ENCODE data around the gene UMOD. TPM values are rescaled to one million over a fixed set of nuclear protein-coding genes. Genes with fewer than 3 reads are reported as not detected.

Gene UMOD
- polyA plus RNA-seq, 3 donors = 0.76 TPM; not detected in 2

DNA sequence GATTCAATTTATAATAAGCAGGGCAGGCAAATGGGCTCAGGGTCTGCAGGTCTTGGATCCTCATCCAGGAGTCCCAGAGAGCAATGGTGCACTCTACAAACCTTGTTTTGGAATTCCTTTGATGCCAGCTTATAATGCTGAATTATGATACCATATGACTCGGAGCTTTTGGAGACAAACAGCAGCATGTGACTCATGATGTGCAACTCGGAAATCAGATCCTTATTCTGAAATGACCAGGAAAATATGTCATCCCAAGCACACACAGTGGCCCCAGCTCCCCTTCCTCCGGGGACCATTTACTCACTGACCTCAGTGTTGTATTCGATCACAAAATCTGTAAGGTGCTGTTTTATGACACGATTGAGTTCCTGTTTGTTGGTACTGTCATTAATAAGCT lies 20.2 kb upstream of the UMOD start:
- 77 to 94% (median 84%) methylated on average over 5 of the region's 5 CpGs for WGBS, 3 donors

DNA sequence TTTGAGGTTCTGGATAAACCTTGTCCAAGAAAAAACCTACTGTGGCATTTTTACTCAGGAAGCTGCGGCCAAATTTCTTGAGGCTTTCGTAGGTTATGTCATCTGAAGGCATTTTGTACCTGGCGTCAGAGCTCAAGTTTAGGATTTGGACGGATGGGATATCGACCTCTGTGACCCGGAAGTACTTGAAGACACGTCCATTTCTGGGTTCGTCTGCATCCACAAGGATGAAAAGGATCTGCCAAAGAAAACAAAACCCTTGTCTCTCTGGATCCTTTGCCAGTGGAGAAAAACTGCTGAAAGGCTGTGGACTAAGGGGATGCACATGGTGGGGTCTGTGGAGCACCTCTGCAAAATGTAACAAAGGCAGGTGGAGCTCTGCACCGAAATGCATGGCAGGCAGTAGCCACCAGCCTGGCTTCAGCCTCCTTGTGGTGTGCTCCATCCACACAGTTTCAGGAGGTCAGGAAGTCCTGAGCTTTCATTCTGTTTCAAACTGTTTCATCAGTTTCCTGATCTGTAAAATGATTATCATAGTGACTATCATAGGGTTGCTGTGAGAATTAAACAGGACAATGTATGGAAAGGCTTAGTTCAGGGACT lies 17.0 kb upstream of the UMOD start:
- H3K27ac ChIP-seq (ENCODE audit: low read depth, low read length) = no peak overlapping the region
- 72 to 85% (median 72%) methylated on average over 9 of the region's 9 CpGs for WGBS, 3 donors

More for the DNA sequence above, 20.2 kb upstream of the UMOD start:
- no peak overlapping the region for H3K27ac ChIP-seq (ENCODE audit: low read depth, low read length)

DNA sequence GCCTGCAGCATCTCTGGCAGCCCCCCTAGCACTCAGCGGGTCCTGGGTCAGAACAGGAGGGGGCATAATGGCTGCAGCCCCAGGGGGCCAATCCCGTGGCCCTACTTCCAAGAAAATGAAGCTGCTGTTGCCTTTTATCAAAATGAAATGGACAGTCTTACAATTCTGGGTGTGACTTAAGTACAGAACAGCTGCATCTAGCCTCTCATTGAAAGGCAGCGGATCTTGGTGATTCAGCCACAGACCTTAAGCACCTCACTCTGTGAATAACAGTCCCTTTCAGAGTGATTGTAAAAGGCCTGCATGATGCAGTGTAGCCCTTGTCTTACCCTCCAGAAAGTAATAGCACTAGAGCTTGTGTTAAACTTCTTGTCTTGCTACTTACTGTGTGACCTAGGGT lies 11.5 kb upstream of the UMOD start:
- WGBS, 3 donors = 65 to 78% (median 70%) methylated on average over 3 of the region's 3 CpGs
- no peak overlapping the region for H3K27ac ChIP-seq (ENCODE audit: low read depth, low read length)

DNA sequence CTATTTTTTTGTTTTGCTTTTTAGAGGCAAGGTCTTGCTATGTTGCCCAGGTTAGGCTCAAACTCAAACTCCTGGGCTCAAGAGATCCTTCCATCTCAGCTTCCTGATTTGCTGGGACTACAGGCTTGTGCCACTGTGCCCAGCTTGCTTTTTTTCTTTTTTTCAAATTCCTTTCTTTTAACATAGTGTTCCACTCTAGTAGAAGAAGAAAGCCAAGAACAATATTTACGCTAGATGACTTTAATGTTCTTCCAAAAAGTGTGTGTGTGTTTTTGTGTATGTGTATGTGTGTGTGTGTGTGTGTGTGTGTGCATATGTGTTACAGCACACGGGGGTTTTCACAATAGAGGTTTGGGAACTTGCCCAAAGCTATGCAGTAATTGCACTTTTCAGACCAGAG lies 10.7 kb upstream of the UMOD start:
- WGBS, 3 donors = 36 to 67% (median 46%) methylated on average over 2 of the region's 2 CpGs
- no peak overlapping the region for H3K27ac ChIP-seq (ENCODE audit: low read depth, low read length)

DNA sequence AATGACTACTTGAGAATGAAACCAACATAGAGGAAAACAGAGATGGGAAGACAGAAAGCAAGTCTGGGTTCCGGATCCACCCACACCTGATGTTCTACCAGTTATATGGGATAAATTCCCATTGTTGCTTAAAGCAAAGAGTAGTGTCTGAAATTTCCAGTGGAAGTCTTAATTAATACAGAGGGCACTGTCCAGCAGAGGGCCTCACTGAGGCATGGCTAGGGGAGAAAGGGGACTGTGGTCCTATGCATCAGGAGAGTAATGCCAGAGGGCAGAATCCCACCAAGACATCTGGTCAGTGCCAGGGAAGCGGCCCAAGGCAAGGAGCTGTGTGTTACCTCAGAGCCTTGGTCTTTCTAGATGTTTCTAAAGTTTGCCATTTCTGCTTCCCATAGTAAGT lies 7.5 kb upstream of the UMOD start:
- WGBS, 3 donors = 53 to 78% (median 65%) methylated on average over 2 of the region's 2 CpGs
- H3K27ac ChIP-seq (ENCODE audit: low read depth, low read length) = no peak overlapping the region

DNA sequence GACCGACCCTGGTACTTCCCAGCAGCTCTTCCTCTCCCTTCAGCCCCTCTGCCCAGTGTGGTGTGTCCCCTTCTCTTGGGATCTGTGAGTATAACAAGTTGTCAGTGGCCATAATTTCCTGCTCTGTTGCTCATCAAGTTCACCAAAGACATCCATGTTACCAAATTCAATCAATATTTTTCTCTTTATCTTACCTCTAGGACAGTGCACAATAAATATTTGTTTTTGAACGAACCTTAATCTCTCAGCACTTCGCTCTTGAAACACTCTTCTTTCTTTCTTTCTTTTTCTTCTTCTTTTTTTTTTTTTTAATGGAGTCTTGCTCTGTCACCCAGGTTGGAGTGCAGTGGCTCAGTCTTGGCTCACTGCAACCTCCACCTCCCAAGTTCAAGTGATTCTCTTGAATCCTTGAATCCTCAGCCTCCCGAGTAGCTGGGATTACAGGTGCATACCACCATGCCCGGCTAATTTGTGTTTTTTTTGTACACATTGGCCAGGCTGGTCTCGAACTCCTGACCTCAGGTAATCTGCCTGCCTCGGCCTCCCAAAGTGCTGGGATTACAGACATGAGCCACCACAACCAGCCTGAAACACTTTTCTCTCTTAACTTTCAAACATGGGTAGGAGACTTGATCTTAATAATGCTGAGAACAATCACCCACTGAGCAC lies 2.7 kb upstream of the UMOD start:
- H3K27ac ChIP-seq (ENCODE audit: low read depth, low read length) = no peak overlapping the region
- WGBS, 3 donors = 69 to 73% (median 73%) methylated on average over 7 of the region's 7 CpGs

DNA sequence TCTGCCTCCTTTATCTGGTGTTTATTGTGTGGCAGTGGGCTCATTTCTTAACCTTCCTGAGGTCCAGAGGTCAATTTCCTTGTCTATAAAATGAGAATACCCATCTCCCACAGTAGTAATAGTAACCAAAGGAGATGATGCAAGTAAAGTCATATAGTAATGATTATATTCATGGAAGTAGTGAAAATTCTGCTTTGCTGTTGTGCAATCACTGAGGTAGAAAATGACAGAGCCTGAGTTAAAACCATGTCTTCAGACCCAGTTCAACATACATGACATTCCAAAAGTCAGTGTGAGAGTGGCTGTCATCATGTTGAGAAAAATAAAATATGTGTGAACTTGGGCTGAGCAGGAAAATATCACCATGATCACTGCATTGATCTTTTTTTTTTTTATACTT lies 864 bp upstream of the UMOD start:
- H3K27ac ChIP-seq (ENCODE audit: low read depth, low read length) = no peak overlapping the region

DNA sequence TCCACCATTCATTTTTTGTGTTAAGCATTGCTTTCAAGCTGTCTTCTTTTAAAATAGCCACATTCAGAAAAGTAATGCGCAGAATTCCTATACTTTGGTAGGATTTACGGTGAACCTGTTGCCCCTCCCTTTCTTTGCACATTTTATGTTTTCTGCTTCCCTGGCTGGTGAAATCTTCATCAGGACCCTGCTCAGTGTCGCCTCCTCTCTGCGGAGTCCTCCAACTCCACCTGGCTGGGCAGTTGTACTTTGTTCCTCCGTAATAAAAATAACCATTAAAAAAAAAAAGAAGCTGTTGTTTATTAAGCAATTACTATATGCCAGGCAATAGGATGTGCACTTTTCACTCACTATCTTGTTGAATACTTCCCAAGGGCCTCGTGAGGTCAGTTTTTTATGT lies 2.9 kb downstream of the UMOD start:
- no peak overlapping the region for H3K27ac ChIP-seq (ENCODE audit: low read depth, low read length)
- WGBS, 3 donors = 77 to 89% (median 82%) methylated on average over 6 of the region's 6 CpGs

DNA sequence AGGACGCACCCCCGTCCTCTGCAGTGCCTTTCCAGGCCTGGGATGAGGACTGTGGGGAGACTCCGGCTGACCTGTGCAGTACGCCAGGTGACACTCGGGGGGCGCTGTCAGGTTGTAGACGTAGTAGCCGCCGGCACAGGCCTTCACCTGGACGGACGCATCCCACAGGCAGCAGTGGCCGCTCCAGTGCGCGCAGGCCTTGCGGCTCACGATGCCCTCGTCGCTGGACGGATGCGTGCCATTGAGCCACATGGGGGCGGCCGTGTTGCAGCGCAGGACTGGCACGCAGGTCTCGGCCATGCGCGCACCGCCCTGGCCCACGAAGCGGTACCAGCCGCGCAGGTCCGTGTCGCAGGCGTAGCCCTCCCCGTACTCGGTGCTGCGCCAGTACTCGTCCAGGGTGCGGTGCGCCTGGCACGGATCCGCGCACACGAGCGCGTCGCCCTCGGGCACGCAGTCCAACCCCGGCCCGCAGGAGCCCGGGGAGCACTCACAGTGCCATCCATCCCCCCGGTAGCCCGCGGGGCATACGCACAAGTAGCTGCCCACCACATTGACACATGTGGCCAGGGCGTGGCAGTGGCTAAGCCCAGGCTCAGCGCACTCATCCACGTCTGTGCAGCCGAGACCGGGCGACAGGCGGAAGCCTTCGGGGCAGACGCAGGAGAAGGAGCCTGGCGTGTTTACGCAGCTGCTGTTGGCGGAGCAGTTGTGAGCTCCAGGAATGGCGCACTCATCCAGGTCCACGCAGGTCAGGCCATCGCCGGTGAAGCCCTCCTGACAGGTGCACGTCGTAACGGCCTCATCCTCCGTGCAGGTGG lies 3.9 kb downstream of the UMOD start:
- 21 to 41% (median 31%) methylated on average over 77 of the region's 77 CpGs for WGBS, 3 donors

DNA sequence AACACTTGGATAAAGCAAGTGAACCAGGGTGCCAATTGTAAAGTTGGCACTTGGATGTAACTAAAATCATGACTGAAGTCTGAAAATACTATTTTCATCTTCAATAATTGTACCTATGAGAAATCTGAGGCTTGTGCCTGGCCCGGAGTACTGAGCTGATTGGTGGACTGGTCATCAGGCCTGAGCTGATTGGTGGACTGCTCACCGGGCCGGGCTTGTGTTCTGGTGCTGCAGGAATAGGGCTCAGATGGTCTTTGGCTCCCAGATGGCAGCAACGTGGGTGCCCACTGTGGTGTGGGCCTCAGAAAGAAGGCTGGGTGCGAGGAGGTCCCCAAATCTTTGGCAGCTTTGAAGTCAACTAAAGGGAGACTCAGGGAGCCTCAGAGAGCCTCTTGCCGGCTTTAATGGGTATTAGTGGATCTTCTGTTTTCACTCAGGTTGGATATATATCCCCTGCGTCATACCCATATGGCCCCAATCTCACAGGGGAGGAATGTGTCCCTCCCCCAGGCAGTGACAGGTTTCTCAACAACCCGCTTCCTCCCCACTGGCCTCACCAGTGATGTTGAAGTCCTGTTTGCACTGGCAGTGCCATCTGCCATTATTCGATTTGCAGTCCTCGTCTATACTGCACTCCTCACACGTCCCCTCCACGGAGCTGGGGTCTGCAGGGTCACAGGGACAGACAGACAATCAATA lies 4.7 kb downstream of the UMOD start:
- 53 to 79% (median 58%) methylated on average over 12 of the region's 12 CpGs for WGBS, 3 donors
- no peak overlapping the region for H3K27ac ChIP-seq (ENCODE audit: low read depth, low read length)

More for the DNA sequence above, 3.9 kb downstream of the UMOD start:
- H3K27ac ChIP-seq (ENCODE audit: low read depth, low read length) = no peak overlapping the region

DNA sequence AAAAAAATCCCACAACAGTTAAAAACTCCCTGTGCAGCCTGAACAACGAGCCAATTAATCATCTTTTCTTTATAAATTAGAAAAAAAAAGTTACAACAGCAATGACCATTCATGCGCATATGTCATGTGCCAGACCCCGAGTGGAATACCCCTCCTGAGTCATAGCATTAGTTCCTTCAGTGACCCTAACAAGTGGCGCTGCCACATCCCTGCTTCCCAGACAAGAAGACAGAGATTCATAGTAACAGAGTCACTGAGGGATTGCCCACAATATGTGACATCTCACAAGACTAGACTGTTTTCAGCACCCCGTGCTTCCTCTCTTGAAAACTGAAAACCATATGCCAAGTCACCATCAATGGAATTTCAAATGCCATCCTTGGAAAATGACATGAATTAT lies 7.9 kb downstream of the UMOD start:
- no peak overlapping the region for H3K27ac ChIP-seq (ENCODE audit: low read depth, low read length)
- 77 to 83% (median 78%) methylated on average over 5 of the region's 5 CpGs for WGBS, 3 donors

DNA sequence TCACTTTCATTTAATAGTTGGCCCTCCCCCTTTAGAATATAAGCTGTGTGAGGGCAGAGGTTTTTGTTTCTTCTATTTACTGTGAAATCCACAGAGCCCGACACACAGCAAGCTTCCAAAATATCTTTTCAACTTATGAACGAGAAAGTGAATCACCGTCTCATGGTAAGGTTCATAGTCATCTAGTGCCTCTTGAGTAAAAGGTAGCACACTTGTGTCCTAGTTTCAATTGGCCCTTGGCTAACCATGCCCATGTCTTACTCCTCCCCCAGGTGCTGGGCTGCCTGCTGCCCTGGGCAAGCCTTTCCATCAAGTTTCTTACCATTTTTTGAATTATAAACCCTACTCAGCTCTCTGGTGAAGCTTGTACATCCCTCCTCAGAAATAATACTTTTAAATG lies 12.8 kb downstream of the UMOD start:
- 90 to 92% (median 92%) methylated on average over 3 of the region's 3 CpGs for WGBS, 3 donors
- no peak overlapping the region for H3K27ac ChIP-seq (ENCODE audit: low read depth, low read length)

DNA sequence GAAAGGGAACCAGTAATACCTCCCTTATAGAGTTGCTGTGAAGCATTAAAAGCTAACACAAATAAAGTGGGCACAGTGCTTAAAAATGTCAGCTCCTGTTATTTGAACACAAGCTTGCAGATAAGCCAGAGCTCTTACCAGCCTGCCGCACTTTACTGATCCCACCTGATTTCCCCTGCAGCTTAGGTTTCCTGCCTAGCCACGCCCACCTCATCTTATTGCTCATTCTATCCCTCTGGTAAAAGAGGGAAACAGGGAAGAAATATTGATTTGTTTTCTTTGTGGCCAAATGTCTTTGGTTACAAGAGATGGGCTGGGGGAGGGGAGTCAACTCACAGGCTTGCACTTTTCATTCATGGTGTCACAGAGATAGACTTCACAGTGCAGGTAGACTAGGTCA lies 15.6 kb downstream of the UMOD start:
- H3K27ac ChIP-seq (ENCODE audit: low read depth, low read length) = no peak overlapping the region
- 27 to 58% (median 52%) methylated on average over 2 of the region's 2 CpGs for WGBS, 3 donors

DNA sequence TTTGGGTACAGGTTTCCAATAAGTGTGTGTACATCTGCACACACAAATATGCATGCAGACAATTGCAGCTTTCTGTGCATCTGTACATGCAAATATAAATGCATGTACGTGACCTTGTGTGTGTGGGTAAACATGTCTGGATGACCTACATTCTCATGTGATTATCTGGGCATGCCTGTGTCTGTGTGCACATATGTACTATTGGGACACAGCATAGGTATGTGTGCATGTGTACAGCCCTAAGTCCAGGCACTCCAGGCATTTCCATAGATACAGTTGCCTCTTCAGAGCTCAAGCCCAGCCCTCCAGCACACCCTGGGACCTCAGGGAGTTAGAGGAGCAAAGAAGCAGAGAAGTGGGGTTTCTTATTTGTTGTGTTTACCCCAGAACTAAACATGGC lies 18.1 kb downstream of the UMOD start:
- no peak overlapping the region for H3K27ac ChIP-seq (ENCODE audit: low read depth, low read length)
- 52 to 85% (median 77%) methylated on average over 1 of the region's 1 CpG for WGBS, 3 donors

DNA sequence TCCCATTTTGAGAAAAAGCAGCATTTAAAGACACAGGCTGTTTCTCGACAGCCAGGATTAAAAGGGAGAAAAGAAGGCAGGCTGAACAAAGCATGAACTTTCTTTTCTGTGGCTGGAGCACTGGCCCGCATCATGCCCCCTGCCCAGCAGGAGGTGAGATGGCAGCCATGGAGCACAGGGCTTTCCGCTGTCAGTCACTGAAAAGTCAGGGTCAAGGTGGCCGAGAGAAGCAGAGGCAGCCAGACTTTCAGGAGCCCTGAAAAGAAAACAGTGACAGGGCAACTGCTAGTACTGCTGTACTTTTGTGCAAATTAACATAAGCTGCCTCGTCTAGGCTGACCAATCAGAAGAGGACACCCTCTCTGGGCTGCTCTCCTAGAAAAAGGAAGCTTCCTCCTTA lies 19.4 kb downstream of the UMOD start:
- H3K27ac ChIP-seq (ENCODE audit: low read depth, low read length) = no peak overlapping the region
- 46 to 66% (median 62%) methylated on average over 5 of the region's 5 CpGs for WGBS, 3 donors

DNA sequence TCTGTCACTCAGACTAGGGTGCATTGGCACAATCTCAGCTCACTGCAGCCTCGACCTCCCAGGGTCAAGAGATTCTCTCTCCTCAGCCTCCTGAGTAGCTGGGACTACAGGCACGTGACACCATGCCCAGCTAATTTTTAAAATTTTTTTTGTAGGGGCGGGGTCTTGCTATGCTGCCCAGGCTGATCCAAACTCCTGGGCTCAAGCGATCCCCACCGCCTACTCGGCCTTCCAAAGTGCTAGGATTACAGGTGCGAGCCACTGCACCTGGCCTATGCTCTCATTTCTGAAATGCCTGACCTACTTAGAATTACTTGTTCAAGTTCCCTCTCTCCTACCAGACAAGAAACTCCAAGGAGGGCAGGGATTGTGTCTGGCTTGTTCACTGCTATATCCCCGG lies 20.1 kb downstream of the UMOD start:
- WGBS, 3 donors = 56 to 92% (median 84%) methylated on average over 8 of the region's 8 CpGs
- no peak overlapping the region for H3K27ac ChIP-seq (ENCODE audit: low read depth, low read length)

DNA sequence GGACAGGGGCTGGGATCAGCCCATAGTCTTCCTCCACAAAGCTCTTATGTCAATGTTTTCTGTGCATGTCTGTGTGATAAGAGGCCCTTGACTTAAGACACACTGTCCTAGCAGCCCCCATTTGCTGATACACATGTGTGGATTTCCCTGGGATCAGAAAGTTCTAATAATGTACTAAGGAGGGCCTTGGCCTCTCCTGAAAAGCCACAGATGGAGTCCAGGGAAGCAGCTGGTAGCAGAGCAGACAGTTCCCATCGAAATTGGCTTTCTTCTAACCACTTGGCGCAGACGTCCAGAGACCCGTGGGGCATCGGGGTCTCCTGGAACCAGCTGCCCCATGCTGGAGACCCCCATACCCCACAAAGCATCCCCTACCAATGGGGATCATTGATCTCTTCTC lies 20.9 kb downstream of the UMOD start:
- WGBS, 3 donors = 40 to 89% (median 81%) methylated on average over 5 of the region's 5 CpGs
- no peak overlapping the region for H3K27ac ChIP-seq (ENCODE audit: low read depth, low read length)

DNA sequence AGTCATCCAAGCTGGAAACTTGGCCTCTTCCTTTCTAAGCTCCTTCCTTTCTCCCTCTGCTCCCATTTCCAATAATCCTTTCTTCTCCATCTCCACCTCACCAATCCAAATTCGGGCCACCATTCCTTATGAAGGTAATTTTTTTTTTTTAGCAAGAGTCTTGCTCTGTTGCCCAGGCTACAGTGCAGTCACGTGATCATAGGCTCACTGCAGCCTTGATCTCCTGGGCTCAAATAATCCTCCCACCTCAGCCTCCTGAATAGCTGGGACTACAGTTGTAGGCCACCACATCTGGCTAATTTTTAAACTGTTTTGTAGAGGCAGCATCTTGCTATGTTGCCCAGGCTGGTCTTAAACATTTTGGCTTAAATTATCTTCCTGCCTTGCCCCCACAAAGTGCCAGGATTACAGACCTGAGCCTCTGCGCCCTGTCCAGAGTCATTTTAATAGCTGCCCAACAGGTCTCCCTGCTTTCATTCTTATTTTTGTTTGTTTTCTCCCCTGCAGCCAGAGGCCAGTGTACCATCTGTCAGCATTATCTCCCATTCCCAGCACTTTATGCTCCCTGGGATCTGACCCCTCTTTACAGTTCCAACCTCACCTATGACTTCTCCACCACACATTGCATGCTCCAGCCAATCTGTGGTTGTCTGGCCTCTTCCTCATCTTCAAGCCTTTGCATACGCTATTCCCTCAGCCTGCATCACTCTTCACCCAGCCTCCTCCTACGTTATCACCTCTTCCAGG lies 22.9 kb downstream of the UMOD start:
- no peak overlapping the region for H3K27ac ChIP-seq (ENCODE audit: low read depth, low read length)
- WGBS, 3 donors = 66 to 83% (median 70%) methylated on average over 5 of the region's 5 CpGs

All from adipose tissue (tissue), 3 donors.